Measurements from ENCODE around the gene KRT9.
"Not testable (repeated sequence)": the region's sequence is repeated elsewhere in the genome, so short reads cannot be mapped to it uniquely, and the experiment has no call there.

Gene KRT9

GRCh38 chr17:41614098-41614497 lies 42.2 kb upstream of the KRT9 start:
- Histone ChIP-seq H3K4me1 (ENCODE audit: insufficient read depth, low read length, poor library complexity, severe bottlenecking) (no peaks in the 10 kb centered on the region), H4K20me1 (ENCODE audit: insufficient read depth, low read length, poor library complexity, severe bottlenecking) (no peaks in the 10 kb centered on the region), H2AFZ (ENCODE audit: low read length) (no peak overlapping the region), H3K9me3 (ENCODE audit: insufficient read depth, low read depth, low read length) (no peaks in the 10 kb centered on the region), H3K9ac (ENCODE audit: low read depth, low read length, poor library complexity, severe bottlenecking) (no peak overlapping the region), H3K79me2 (ENCODE audit: insufficient read depth, low read length) (no peaks in the 10 kb centered on the region), H3K27me3 (ENCODE audit: insufficient read depth, low read length, poor library complexity, severe bottlenecking) (no peaks in the 10 kb centered on the region), H3K4me3 (ENCODE audit: low read length, poor library complexity, severe bottlenecking) (no peak overlapping the region), H3F3A (ENCODE audit: low read depth) (no peaks in the 10 kb centered on the region), H3K4me2 (ENCODE audit: low read depth, low read length, poor library complexity, severe bottlenecking) (no peak overlapping the region), H3K36me3 (ENCODE audit: insufficient read depth, low read length) (no peaks in the 10 kb centered on the region), H3K9me2 (replicated peaks; ENCODE audit: low read depth, low read length) (no peaks in the 10 kb centered on the region)
- no peak for TF ChIP-seq CTCF (conservative IDR thresholded peaks at IDR 0.05; ENCODE audit: low read length)
- no peak for TF ChIP-seq EZH2phosphoT487 (IDR thresholded peaks at IDR 0.05; ENCODE audit: borderline replicate concordance)

GRCh38 chr17:41613277-41614082 lies 41.6 kb upstream of the KRT9 start:
- TF ChIP-seq EZH2phosphoT487 (IDR thresholded peaks at IDR 0.05; ENCODE audit: borderline replicate concordance) (no peak), CTCF (conservative IDR thresholded peaks at IDR 0.05; ENCODE audit: low read length) (no peak)
- Histone ChIP-seq H2AFZ (ENCODE audit: low read length) (no peak overlapping the region), H3K4me3 (ENCODE audit: low read length, poor library complexity, severe bottlenecking) (no peak overlapping the region), H3K36me3 (ENCODE audit: insufficient read depth, low read length) (no peaks in the 10 kb centered on the region), H3K9me3 (ENCODE audit: insufficient read depth, low read depth, low read length) (no peaks in the 10 kb centered on the region), H4K20me1 (ENCODE audit: insufficient read depth, low read length, poor library complexity, severe bottlenecking) (no peaks in the 10 kb centered on the region), H3K9me2 (replicated peaks; ENCODE audit: low read depth, low read length) (no peaks in the 10 kb centered on the region), H3K79me2 (ENCODE audit: insufficient read depth, low read length) (no peaks in the 10 kb centered on the region), H3K9ac (ENCODE audit: low read depth, low read length, poor library complexity, severe bottlenecking) (no peak overlapping the region), H3K4me2 (ENCODE audit: low read depth, low read length, poor library complexity, severe bottlenecking) (no peak overlapping the region), H3F3A (ENCODE audit: low read depth) (no peaks in the 10 kb centered on the region), H3K27me3 (ENCODE audit: insufficient read depth, low read length, poor library complexity, severe bottlenecking) (no peaks in the 10 kb centered on the region), H3K4me1 (ENCODE audit: insufficient read depth, low read length, poor library complexity, severe bottlenecking) (no peaks in the 10 kb centered on the region)

GRCh38 chr17:41612376-41613160 lies 40.7 kb upstream of the KRT9 start, which contains the start of gene KRT16:
KRT16 (minus strand) TSS chr17:41612767; CDS start chr17:41612688, 79 bp downstream.
- not testable (repeated sequence) for H3K4me3 ChIP-seq (ENCODE audit: low read length, poor library complexity, severe bottlenecking); H3F3A ChIP-seq (ENCODE audit: low read depth); H3K9ac ChIP-seq (ENCODE audit: low read depth, low read length, poor library complexity, severe bottlenecking); H3K79me2 ChIP-seq (ENCODE audit: insufficient read depth, low read length); H2AFZ ChIP-seq (ENCODE audit: low read length); H3K36me3 ChIP-seq (ENCODE audit: insufficient read depth, low read length); H3K4me2 ChIP-seq (ENCODE audit: low read depth, low read length, poor library complexity, severe bottlenecking); H3K4me1 ChIP-seq (ENCODE audit: insufficient read depth, low read length, poor library complexity, severe bottlenecking); H4K20me1 ChIP-seq (ENCODE audit: insufficient read depth, low read length, poor library complexity, severe bottlenecking); H3K9me2 ChIP-seq (replicated peaks; ENCODE audit: low read depth, low read length); H3K9me3 ChIP-seq (ENCODE audit: insufficient read depth, low read depth, low read length); H3K27me3 ChIP-seq (ENCODE audit: insufficient read depth, low read length, poor library complexity, severe bottlenecking)
